PC-3 (cell line): Measurements from ENCODE around the gene ARHGEF17.
"Not testable (repeated sequence)": the region's sequence is repeated elsewhere in the genome, so short reads cannot be mapped to it uniquely, and the experiment has no call there.

Experiments
- EZH2 ChIP-seq: fragments of 300-600 bp; sonication (generic); IDR thresholded peaks from one replicate; pipeline ENCODE4 v1.6.1; 2017; ENCODE audit warnings: antibody characterized with exemption, mild to moderate bottlenecking, low read length; ENCODE audit not compliant: unreplicated experiment
- EZH2phosphoT487 ChIP-seq: fragments of 300-600 bp; sonication (generic); IDR thresholded peaks from 2 replicates; pipeline ENCODE4 v1.6.1; 2018; ENCODE audit warnings: mild to moderate bottlenecking, antibody characterized with exemption, low read length, borderline replicate concordance
- TF ChIP-seq, protein P1 (sequence below): fragments of 300-600 bp; sonication (generic); conservative IDR thresholded peaks from 2 replicates; pipeline ENCODE4 v1.5.1; 2017; ENCODE audit warnings: antibody characterized with exemption, low read depth, mild to moderate bottlenecking, low read length

DNA sequence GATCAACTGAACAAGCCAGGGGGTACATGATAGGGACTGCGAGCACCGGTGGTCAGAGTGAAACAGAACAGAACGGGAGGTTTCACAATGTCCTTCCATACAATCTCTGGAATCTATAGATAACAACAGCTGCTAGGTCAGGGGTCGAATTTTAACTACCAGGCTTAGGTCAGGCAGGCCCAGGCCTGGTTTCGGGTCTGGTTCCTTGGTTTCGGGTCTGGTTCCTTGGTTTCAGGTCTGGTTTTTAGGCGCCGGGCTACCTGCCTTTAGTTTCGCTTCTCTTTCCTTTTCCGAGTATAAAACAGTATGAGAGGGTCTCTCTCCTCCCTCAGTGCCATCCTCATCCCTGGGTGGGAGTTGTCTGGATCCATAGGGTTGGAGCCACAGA is 36.6 kb upstream of the ARHGEF17 start:
- TF ChIP-seq, protein P1, sequence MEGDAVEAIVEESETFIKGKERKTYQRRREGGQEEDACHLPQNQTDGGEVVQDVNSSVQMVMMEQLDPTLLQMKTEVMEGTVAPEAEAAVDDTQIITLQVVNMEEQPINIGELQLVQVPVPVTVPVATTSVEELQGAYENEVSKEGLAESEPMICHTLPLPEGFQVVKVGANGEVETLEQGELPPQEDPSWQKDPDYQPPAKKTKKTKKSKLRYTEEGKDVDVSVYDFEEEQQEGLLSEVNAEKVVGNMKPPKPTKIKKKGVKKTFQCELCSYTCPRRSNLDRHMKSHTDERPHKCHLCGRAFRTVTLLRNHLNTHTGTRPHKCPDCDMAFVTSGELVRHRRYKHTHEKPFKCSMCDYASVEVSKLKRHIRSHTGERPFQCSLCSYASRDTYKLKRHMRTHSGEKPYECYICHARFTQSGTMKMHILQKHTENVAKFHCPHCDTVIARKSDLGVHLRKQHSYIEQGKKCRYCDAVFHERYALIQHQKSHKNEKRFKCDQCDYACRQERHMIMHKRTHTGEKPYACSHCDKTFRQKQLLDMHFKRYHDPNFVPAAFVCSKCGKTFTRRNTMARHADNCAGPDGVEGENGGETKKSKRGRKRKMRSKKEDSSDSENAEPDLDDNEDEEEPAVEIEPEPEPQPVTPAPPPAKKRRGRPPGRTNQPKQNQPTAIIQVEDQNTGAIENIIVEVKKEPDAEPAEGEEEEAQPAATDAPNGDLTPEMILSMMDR = not testable (repeated sequence)
- TF ChIP-seq EZH2, EZH2phosphoT487: not testable (repeated sequence)
